Uterus (tissue), 2 donors: Measurements from ENCODE around the gene ACAD11.

Experiments
- CTCF ChIP-seq, 4 experiments: fragments of 200-600 bp in 2 of 4; fragments of 450-650 bp in 2 of 4; sonication (generic) in 2 of 4; IDR thresholded peaks; one replicate each; pipeline ENCODE4 v1.5.1; 2016 to 2019; ENCODE audit warnings: antibody characterized with exemption in 4 of 4, mild to moderate bottlenecking in 2 of 4, moderate library complexity in 1 of 4
- POLR2A ChIP-seq, 2 donors: fragments of 450-650 bp; IDR thresholded peaks; one replicate each; pipeline ENCODE4 v1.6.1; 2016; ENCODE audit warnings: antibody characterized with exemption in 2 of 2, mild to moderate bottlenecking in 1 of 2, moderate library complexity in 1 of 2

- TF ChIP-seq CTCF (IDR thresholded peaks at IDR 0.05), result no peak
- no peak for TF ChIP-seq POLR2A (IDR thresholded peaks at IDR 0.05)
These were observed 35.4 kb upstream of the ACAD11 start for GRCh38 chr3:132694991-132695390.
